Kidney epithelial cell (primary cell): ENCODE results near the gene SPIN3. TPM values are rescaled to one million over a fixed set of nuclear protein-coding genes. Genes with fewer than 3 reads are reported as not detected.
"Not testable (repeated sequence)": the region's sequence is repeated elsewhere in the genome, so short reads cannot be mapped to it uniquely, and the experiment has no call there.

Experiments used
- DNase-seq: peaks from one replicate; pipeline ENCODE4 v3.0.0-alpha.2; 2010; ENCODE audit warnings: low read depth
- H3K27me3 ChIP-seq: 2 replicates; pipeline ENCODE4 v1.6.0; 2011; ENCODE audit warnings: low read length; ENCODE audit not compliant: control insufficient read depth, insufficient read depth
- H3K36me3 ChIP-seq: 2 replicates; pipeline ENCODE4 v1.5.1; 2011; ENCODE audit warnings: low read length; ENCODE audit not compliant: control insufficient read depth, insufficient read depth
- H3K4me3 ChIP-seq: 2 replicates; pipeline ENCODE4 v1.5.1; 2011; ENCODE audit warnings: low read depth, mild to moderate bottlenecking, control low read depth, low read length
- total RNA-seq: library from RNA; depleted of rRNA; stranded (reverse); fragments of >200 nt; gene quantifications from 2 replicates; pipeline ENCODE4 v1.2.3, GENCODE V29; 2015
- TF ChIP-seq, protein P1 (sequence below): IDR thresholded peaks from 2 replicates; pipeline ENCODE4 v1.5.1; 2011; ENCODE audit warnings: mild to moderate bottlenecking, moderate library complexity, low read length, control low read depth, inconsistent platforms; ENCODE audit not compliant: insufficient read depth, poor library complexity, severe bottlenecking

Gene SPIN3
- total RNA-seq: 3.5 and 7.3 TPM in 2 replicates

- peak; percentile 49 for DNase-seq
- peak within 1 kb of the TSS; percentile 51 for H3K4me3 ChIP-seq
- no peaks in the 10 kb centered on the region for H3K36me3 ChIP-seq
- TF ChIP-seq, protein P1, sequence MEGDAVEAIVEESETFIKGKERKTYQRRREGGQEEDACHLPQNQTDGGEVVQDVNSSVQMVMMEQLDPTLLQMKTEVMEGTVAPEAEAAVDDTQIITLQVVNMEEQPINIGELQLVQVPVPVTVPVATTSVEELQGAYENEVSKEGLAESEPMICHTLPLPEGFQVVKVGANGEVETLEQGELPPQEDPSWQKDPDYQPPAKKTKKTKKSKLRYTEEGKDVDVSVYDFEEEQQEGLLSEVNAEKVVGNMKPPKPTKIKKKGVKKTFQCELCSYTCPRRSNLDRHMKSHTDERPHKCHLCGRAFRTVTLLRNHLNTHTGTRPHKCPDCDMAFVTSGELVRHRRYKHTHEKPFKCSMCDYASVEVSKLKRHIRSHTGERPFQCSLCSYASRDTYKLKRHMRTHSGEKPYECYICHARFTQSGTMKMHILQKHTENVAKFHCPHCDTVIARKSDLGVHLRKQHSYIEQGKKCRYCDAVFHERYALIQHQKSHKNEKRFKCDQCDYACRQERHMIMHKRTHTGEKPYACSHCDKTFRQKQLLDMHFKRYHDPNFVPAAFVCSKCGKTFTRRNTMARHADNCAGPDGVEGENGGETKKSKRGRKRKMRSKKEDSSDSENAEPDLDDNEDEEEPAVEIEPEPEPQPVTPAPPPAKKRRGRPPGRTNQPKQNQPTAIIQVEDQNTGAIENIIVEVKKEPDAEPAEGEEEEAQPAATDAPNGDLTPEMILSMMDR: no peak
- H3K27me3 ChIP-seq: no peaks in the 10 kb centered on the region
Observed at GRCh38 chrX:56995271-56995994, at the start of gene SPIN3. SPIN3 (minus strand) TSS chrX:56995541; CDS start chrX:56994947, 594 bp downstream.

GRCh38 chrX:57044245-57044644 lies 48.9 kb upstream of the SPIN3 start:
- TF ChIP-seq, protein P1: no peak
- H3K4me3 ChIP-seq: no peak overlapping the region
- DNase-seq: no peak
- no peaks in the 10 kb centered on the region for H3K27me3 ChIP-seq
- H3K36me3 ChIP-seq: no peaks in the 10 kb centered on the region

GRCh38 chrX:57037265-57037664 lies 41.9 kb upstream of the SPIN3 start:
- H3K4me3 ChIP-seq, H3K27me3 ChIP-seq, DNase-seq, H3K36me3 ChIP-seq: not testable (repeated sequence)

DNA sequence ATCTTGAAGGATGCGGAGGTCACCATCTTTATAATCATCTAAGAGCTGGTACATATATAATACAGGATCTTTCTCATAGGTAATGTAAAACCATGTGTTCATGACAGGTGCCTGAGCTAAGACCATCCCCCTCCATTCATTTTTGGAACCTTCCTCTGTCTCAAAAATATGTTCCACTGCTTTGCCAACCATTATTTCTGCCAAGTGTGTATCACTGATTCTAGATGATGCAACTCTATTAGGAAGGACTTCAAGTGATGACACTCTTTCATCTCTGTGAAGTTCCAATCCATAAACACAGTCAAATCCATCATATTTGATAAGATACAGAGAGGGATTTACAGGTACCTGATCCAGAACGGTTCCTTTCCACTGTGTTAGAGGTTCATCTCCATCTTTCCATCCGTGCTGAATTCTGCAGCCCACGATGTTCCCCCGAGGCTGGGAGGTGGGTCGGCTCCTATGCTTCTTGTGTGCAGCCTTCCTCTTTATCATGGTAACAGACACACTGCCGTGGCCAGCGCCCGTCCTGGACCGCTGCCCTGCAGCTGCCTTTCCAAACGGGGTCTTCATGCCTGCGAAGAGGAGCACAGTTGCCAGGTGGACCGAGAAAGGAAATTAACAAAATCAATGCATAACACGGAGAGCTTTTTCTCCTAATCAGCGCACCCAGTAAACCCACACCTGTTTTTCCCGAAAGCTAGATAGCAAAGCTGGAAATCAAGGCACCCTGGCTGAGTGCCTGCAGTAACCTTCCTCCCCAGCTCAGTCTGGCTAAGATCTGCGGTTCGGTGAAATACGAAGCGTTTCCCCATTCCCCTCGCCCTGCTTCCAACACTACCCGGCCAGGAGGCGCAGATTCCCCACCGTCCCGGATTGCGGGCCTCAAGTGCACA lies 718 bp downstream of the SPIN3 start:
- no peak for DNase-seq
- H3K4me3 ChIP-seq: peak overlapping the region; percentile 51
- H3K36me3 ChIP-seq: no peaks in the 10 kb centered on the region
- TF ChIP-seq, protein P1: no peak
- no peaks in the 10 kb centered on the region for H3K27me3 ChIP-seq

GRCh38 chrX:56987741-56988140 lies 7.6 kb downstream of the SPIN3 start:
- no peak for DNase-seq
- no peak overlapping the region for H3K4me3 ChIP-seq
- no peaks in the 10 kb centered on the region for H3K36me3 ChIP-seq
- H3K27me3 ChIP-seq: no peaks in the 10 kb centered on the region
- TF ChIP-seq, protein P1: no peak

GRCh38 chrX:56986138-56986537 lies 9.2 kb downstream of the SPIN3 start:
- Histone ChIP-seq H3K27me3 (no peaks in the 10 kb centered on the region), H3K36me3 (no peaks in the 10 kb centered on the region), H3K4me3 (no peak overlapping the region)
- TF ChIP-seq, protein P1: no peak
- no peak for DNase-seq
